SU-DHL-6 (cell line): ENCODE results near the gene ERAS.

Source experiments
- H2AFZ ChIP-seq: fragments of 200-600 bp; sonication (generic); 2 replicates; pipeline ENCODE4 v1.6.1; 2014; ENCODE audit warnings: low read depth, mild to moderate bottlenecking, moderate library complexity, mixed read lengths, antibody characterized with exemption, low read length; ENCODE audit not compliant: severe bottlenecking
- H3F3A ChIP-seq: fragments of 200-600 bp; shearing (Covaris generic); 2 replicates; pipeline ENCODE4 v1.6.0; 2016; ENCODE audit warnings: antibody characterized with exemption, mild to moderate bottlenecking; ENCODE audit not compliant: insufficient read depth
- H3K27ac ChIP-seq: fragments of 200-600 bp; sonication (generic); 2 replicates; pipeline ENCODE4 v1.5.1; 2016; ENCODE audit warnings: low read depth, mild to moderate bottlenecking, low read length, moderate library complexity, mixed read lengths
- H3K27me3 ChIP-seq: fragments of 200-600 bp; sonication (generic), shearing (Covaris generic); 2 replicates; pipeline ENCODE4 v1.6.0; 2014; ENCODE audit warnings: mild to moderate bottlenecking, low read length
- H3K36me3 ChIP-seq: fragments of 200-600 bp; sonication (generic); 2 replicates; pipeline ENCODE4 v1.6.1; 2014; ENCODE audit warnings: mild to moderate bottlenecking, low read length, mixed read lengths
- H3K4me2 ChIP-seq: fragments of 300-600, 200-600 bp; shearing (Covaris generic), sonication (generic); 2 replicates; pipeline ENCODE4 v1.6.0; 2014; ENCODE audit warnings: low read length, low read depth, mild to moderate bottlenecking; ENCODE audit not compliant: poor library complexity, severe bottlenecking
- H3K4me3 ChIP-seq: fragments of 200-600 bp; sonication (generic); 2 replicates; pipeline ENCODE4 v1.5.1; 2014; ENCODE audit warnings: antibody characterized with exemption, low read length, mild to moderate bottlenecking, mixed read lengths; ENCODE audit not compliant: insufficient read depth, poor library complexity, severe bottlenecking
- H3K79me2 ChIP-seq: fragments of 200-600 bp; sonication (generic); 2 replicates; pipeline ENCODE4 v1.6.1; 2014; ENCODE audit warnings: mild to moderate bottlenecking, low read length, moderate library complexity; ENCODE audit not compliant: insufficient read depth
- H3K9ac ChIP-seq: fragments of 200-600 bp; sonication (generic); 2 replicates; pipeline ENCODE4 v1.7.0; 2014; ENCODE audit warnings: mild to moderate bottlenecking, low read length
- H3K9me2 ChIP-seq: fragments of 200-600 bp; sonication (generic); replicated peaks from 2 replicates; pipeline ENCODE4 v1.6.1; 2014; ENCODE audit warnings: low read length; ENCODE audit not compliant: insufficient read depth
- H3K9me3 ChIP-seq: fragments of 200-600 bp; sonication (generic); 2 replicates; pipeline ENCODE4 v1.6.1; 2014; ENCODE audit warnings: low read length, mixed read lengths; ENCODE audit not compliant: insufficient read depth
- H4K20me1 ChIP-seq: fragments of 200-600 bp; sonication (generic); 2 replicates; pipeline ENCODE4 v1.6.1; 2014; ENCODE audit warnings: low read depth, mild to moderate bottlenecking, antibody characterized with exemption, low read length, moderate library complexity, mixed read lengths
- CTCF ChIP-seq: fragments of 200-600 bp; sonication (generic); IDR thresholded peaks from one replicate; pipeline ENCODE4 v1.5.1; 2017; ENCODE audit warnings: antibody characterized with exemption, mild to moderate bottlenecking, low read length, moderate library complexity; ENCODE audit not compliant: insufficient read depth, poor library complexity, severe bottlenecking
- EZH2phosphoT487 ChIP-seq: fragments of 200-600 bp; sonication (generic), shearing (Covaris generic); conservative IDR thresholded peaks from 2 replicates; pipeline ENCODE4 v1.6.1; 2018; ENCODE audit warnings: mild to moderate bottlenecking, antibody characterized with exemption, low read length, moderate library complexity, mixed read lengths

Gene ERAS

GRCh38 chrX:48833542-48834138, 7.3 kb downstream of the ERAS start:
- H3K4me2 ChIP-seq, result no peak overlapping the region
- no peak overlapping the region for H2AFZ ChIP-seq
- no peaks in the 10 kb centered on the region for H3K79me2 ChIP-seq
- H3K4me3 ChIP-seq, result no peak overlapping the region
- H3K27me3 ChIP-seq, result no peaks in the 10 kb centered on the region
- H3K9me3 ChIP-seq, result no peaks in the 10 kb centered on the region
- TF ChIP-seq EZH2phosphoT487 (no peak), CTCF (no peak)
- H3K36me3 ChIP-seq, result no peaks in the 10 kb centered on the region
- no peaks in the 10 kb centered on the region for H3F3A ChIP-seq
- H4K20me1 ChIP-seq, result no peaks in the 10 kb centered on the region
- no peak overlapping the region for H3K27ac ChIP-seq
- H3K9ac ChIP-seq, result no peak overlapping the region
- no peaks in the 10 kb centered on the region for H3K9me2 ChIP-seq

- H3K27ac ChIP-seq, result no peak overlapping the region
- no peaks in the 10 kb centered on the region for H3K79me2 ChIP-seq
- H2AFZ ChIP-seq, result no peak overlapping the region
- no peaks in the 10 kb centered on the region for H3K36me3 ChIP-seq
- no peaks in the 10 kb centered on the region for H3F3A ChIP-seq
- no peaks in the 10 kb centered on the region for H3K27me3 ChIP-seq
- H3K9me3 ChIP-seq, result no peaks in the 10 kb centered on the region
- no peaks in the 10 kb centered on the region for H3K9me2 ChIP-seq
- H3K4me2 ChIP-seq, result peak overlapping the region; percentile 65
- H3K4me3 ChIP-seq, result peak overlapping the region; percentile 48
- no peaks in the 10 kb centered on the region for H4K20me1 ChIP-seq
- H3K9ac ChIP-seq, result 0 out of 2 replicates have a peak overlapping the region, but pooled peaks have one; percentile 48
- TF ChIP-seq EZH2phosphoT487 (no peak), CTCF (no peak)
Observed at GRCh38 chrX:48834383-48834709, 8.0 kb downstream of the ERAS start.

- H2AFZ ChIP-seq, result peak within 1 kb of the TSS; percentile 34
- H3K4me3 ChIP-seq, result peak within 1 kb of the TSS; percentile 48
- H3K27me3 ChIP-seq, result no peaks in the 10 kb centered on the region
- H3K27ac ChIP-seq, result no peak within 1 kb of the TSS
- no peaks in the 10 kb centered on the region for H3K9me2 ChIP-seq
- H3K9me3 ChIP-seq, result no peaks in the 10 kb centered on the region
- no peaks in the 10 kb centered on the region for H3K36me3 ChIP-seq
- TF ChIP-seq EZH2phosphoT487, result no peak
- no peak for TF ChIP-seq CTCF
- H3K79me2 ChIP-seq, result no peaks in the 10 kb centered on the region
- H3K4me2 ChIP-seq, result peak within 1 kb of the TSS; percentile 65
- H4K20me1 ChIP-seq, result no peaks in the 10 kb centered on the region
- peak within 1 kb of the TSS; percentile 48; the same call in 1 of the 2 replicates for H3K9ac ChIP-seq
- H3F3A ChIP-seq, result no peaks in the 10 kb centered on the region
Observed at GRCh38 chrX:48835524-48836329, 9.4 kb downstream of the ERAS start, which contains the start of gene PCSK1N. PCSK1N (minus strand) TSS chrX:48835610; CDS start chrX:48835532, 78 bp downstream.
